Stimulated activated CD8-positive, alpha-beta memory T cell treated with anti-CD3 and anti-CD28 coated beads, Interleukin-2, amount 100 ng/mL, for 48 hours (primary cell): ENCODE data around the gene GLYATL3.

Experiments used
- DNase-seq, 2 donors: peaks; one replicate each; pipeline ENCODE4 v3.0.0-alpha.2; 2020; ENCODE audit warnings: low read depth in 2 of 2

The GLYATL3 gene

DNA sequence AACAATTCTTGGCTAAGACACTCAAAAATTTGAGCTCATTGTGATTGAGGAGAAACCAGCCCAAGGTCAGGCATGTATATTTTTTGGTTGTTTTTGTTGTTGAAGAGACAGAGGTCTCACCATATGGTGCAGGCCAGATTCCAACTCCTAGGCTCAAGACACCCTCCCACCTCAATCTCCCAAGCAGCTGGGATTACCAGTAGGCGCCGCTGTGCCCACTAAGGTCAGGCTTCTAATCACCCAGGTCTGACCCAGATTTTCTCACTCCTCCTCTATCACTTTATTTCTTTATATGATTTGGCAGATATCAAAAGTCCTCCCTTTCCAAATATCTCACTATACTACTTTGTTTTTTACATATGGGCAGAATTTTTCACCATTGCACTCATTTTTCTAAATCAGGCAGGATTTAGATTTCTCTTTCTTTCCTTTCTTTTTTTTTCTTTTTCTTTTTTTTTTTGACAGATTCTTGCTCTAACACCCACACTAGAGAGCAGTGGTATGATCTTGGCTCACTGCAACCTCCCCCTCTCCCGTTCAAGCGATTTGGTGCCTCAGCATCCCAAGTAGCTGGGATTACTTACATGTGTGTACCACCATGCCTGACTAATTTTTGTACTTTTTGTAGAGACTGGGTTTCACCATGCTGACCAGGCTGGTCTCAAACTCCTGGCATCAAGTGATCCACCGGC is 49.0 kb downstream of the GLYATL3 start:
- DNase-seq, result no peak

DNA sequence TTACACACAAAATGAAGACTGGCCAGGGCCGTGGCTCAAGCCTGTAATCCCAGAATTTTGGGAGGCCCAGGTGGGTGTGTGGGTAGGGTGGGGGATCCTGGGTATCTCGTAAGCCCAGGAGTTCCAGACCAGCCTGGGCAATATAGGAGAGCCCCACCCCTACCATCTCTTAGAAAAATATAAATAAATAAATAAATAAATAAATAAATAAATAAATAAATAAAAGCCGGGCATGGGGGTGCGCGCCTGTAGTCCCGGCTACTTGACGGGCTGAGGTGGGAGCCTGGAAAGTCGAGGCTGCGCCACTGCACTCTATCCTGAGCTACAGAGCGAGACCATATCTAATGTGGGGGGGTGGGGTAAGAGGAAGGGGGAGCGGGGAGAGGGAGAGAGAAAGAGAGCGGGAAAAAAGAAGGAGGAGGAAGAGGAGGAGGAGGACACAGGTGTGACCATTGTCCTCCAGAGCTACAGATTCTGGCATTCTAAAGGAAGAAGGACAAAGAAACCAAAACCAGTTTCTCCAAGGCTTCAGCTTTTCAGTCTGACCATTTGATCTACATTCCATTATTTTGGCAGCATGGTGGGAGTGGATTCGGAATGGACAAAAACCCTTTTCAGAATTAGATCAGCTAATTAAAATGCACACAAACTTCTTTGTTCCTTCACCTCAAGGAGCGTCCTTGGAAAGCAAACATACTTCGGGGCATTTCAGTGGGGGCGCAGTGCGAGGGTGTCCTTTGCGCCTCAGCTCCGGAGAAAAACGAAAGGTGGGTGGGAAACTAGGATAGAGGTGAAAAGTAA is 50.2 kb downstream of the GLYATL3 start:
- DNase-seq, result no peak

DNA sequence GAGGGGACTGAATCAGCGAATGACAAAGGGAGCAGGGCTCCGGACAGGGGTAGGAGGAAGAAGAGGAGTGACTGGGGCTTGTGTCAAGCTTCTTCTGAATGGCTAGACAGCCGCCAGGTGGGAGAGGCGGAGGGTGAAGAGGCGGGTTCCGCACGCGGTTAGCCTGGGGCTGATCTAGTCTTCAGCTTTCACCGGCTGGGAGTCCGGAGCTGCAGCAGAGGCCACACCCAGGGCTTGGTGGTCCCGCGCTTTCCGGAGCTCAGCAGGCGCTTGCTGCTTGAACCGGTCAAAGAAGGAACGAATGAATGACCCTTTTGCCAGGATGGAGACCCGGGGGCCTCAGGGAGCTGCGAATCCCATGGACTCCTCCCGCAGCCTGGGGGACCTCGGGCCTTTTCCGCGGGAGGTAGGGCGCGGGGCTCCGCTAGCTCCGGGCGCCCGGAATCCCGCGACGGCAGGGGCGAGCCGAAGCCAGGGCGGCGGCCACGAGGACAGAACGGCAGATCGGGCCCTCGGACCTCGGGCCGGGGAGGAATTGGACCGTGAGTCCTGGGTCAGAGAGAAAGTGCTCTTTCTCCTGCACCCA is 50.9 kb downstream of the GLYATL3 start, which contains the start of gene C6orf141:
Gene C6orf141, plus strand, starts transcription at position 177 of the 586 bp plus-strand sequence. Its CDS starts 125 bp downstream, at position 302.
- peak; percentile 15 to 17 for DNase-seq

DNA sequence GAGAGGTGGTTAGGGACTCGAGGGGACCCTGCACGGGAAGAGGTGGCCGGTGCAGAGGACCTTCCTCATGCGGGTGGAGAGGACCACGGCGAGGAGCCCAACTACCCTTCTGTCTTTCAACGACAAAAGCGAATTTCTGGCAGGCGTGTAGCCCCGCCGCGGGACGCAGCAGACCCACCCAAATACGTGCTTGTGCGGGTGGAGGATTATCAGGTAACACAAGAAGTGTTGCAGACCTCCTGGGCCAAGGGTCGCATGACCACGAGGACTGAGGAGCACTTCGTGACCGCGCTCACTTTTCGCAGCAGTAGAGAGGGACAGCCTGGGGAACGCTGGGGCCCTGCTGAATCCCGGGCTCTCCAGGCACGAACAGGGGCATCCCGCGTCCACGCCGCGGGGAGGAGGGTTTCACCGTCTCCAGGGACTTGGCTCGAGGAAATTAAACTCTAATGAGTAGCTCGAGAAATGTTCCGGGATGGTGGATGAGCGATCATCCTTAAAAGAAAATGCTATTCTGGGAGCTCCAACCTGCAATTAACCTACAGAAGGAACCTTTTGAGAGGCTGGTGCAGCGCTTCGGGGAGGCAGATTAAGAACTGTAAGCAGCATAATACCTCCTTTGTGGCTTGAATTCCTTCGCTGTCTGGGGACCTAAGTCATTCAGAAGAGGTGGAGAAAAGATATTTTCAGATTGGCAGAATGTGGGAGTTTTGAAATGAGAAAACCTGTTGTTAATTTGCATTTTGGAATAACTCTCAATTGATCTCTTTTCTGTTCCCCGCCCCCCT is 51.5 kb downstream of the GLYATL3 start:
- no peak for DNase-seq

DNA sequence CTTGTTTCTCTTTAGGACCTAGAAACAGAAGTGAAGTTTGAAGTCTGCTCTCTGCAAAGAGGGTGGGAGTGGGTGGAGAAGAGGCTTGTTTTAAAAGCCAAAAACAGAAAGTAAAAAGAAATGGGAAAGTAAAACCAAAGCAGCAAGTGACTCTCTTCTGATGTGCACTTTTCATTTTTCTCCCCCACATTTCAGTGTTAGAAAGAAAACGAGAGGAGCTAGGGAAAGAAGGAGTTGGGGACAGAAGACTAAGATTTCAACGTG is 52.1 kb downstream of the GLYATL3 start:
- DNase-seq, result no peak

DNA sequence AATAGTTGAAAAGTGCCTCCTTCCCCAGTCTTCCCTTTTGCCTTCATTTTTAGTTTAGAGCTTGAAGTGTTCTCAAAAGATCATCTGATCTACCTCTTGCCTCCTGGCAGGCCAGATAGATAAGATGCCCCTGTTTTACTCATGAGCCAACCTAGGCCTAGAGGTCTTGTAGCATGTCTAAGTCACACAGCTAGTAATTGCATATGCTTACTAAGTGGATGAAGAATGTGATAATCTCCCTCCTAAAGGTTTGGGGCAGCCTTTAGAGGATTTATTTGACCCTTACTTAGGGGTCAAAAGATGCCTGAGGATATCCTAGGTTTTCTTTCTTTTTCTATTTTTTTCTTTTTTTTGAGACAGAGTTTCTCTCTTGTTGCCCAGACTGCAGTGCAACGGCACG is 52.9 kb downstream of the GLYATL3 start:
- no peak for DNase-seq

DNA sequence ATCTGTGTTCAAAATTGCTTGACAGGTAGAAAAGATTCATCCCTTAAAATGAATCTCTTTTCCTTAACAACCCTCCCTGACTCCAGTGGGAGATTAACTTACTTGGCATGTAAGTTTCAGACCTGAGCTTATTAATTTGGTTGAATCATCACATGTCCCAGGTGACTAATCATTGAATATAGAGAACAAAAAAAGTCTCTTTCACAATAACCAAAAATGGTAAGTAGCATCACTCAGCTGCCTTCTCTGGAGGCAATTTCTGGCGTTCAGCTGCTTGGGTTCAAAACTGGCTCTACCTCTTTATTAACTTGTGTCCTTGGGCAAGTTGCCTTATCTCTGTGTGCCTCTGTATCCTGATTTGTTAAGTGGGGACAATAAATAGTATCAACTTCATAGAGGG is 53.7 kb downstream of the GLYATL3 start:
- DNase-seq, result no peak

DNA sequence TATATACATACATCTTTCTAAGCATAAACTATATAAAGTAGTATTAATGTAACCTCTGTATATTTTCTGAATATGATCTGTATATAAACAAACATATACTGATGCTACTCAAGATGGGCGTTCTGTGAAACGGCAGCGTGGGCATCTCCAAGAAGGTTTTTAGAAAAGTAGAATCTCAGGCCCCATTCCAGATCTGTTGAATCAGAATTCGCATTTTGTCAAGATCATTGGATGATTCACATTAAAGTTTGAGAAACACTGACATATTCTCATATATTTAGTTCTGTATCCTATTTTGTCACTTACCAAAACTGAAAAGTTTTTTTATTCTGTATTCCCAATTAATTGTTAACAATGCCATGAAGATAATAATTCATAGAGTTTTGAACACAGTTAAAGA is 56.2 kb downstream of the GLYATL3 start:
- no peak for DNase-seq

DNA sequence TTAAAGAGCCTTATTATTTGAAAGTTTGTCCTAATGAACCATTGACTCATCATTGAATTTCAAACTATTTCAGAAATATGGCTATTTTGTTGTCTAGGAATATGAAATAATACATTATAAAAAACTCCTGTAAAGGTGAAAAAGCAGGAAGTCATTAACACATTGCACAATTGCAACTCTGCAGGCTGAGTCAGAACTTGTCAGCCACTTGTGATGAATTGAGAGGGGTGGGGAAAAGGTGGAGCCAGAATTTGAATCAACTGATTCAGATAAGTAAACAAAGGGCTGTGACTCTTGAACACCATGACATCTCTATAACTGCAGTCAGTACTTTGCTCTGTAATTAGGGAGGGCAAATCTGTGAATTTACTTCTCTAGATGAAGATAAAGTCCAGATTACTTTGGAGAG is 56.7 kb downstream of the GLYATL3 start:
- no peak for DNase-seq

DNA sequence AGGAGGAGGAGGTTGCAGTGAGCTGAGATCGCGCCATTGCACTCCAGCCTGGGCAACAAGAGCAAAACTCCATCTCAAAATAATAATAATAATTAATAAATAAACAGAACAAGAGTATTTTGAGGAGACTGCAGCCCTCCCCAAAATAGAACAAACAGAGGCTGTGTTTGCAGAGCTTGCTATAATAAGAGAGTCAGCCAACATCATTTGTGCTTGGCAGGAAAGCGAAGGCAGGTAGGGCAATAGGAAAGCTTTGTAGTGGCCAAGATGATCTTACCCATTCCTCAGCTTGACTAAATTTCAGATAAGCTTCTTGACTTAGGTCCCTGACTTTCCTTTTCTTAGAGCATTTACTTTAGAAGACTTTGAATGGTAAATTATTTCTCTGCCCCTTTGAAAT is 57.5 kb downstream of the GLYATL3 start:
- no peak for DNase-seq

DNA sequence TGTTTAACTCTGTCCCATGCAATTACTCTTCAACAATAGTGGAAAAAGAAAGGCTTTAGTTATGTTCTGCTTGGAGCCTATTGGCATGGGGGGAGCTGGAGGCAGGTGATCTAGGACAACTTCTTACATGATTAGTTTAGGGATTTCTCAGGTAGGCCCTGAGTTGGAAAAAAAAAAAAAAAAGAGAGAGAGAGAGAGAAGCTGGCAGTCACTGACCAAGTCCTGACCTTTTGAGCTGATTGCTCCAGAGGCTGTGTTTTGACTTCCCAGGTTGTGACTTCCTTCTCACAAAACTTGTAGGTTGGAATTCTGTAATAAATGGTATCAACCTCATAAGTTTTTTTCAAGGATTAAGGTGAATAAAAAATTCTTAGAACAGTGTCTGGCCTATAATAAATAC is 58.5 kb downstream of the GLYATL3 start:
- DNase-seq, result no peak

DNA sequence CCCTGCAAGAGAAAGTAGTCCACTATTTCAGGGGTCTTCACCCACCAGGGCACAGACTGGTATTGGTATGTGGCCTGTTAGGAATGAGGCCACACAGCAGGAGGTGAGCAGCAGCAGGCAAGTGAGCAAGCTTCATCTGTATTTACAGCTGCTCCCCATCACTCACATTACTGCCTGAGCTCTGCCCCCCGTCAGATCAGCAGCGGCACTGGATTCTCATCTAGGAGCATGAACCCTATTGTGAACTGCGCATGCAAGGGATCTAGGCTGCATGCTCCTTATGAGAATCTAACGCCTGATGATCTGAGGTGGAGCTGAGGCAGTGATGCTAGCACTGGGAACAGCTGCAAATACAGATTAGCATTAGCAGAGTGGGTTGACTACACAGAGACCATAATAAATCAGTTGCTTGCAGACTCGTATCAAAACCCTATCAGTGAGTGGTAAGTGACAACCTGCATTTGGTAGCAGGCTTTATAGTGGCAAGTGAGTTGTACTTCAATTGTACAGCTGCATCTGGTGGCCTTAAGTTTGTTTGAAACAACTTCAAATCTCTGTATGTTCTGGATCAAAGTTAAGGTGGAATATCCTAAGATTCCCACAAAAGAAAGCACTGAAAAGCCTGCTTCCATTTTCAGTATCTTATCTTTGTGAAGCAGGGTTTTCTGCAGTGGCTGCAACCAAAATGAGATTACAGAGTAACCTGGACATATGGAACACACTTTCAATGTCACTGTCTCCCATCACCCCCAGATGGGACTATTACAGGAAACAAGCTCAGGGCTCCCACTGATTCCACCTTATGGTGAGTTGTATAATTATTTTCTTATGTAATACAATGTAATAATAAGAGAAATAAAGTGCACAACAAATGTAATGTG is 63.5 kb downstream of the GLYATL3 start:
- DNase-seq, result no peak

DNA sequence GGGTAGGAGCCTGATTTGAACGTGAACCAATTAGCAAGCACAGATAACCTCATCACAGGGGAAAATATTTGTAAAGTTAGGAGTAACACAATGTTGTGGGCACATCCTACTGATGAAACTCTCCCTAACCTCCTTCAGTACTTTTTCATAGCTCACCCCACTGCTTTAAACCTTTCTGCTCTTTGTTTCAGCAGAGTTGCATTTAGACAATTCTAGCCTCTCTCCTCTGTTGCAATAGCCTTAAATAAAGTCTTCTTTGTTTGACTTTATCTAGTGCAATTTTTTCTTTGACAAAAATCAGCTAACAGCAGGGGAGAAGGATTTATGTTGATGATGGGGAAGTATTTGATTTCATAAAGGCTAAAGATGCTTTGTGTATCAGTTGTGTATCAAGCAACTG is 64.8 kb downstream of the GLYATL3 start:
- DNase-seq, result no peak

DNA sequence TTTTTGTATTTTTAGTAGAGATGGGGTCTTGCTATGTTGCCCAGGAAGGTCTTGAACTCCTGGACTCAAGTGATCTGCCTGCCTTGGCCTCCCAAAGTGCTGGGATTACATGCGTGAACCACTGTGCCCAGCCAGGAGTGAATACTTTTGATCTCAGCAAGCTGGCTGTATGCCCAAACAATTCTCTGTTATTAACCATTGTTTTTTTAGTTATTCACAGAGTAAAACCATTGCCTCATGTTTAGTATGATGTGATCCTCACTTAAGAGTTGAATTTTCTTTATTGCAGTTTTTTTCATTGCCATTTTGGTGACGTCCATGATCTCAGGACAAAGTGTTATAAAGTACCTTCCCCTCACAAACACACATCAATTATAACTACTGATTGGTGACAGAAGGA is 65.5 kb downstream of the GLYATL3 start:
- no peak for DNase-seq

DNA sequence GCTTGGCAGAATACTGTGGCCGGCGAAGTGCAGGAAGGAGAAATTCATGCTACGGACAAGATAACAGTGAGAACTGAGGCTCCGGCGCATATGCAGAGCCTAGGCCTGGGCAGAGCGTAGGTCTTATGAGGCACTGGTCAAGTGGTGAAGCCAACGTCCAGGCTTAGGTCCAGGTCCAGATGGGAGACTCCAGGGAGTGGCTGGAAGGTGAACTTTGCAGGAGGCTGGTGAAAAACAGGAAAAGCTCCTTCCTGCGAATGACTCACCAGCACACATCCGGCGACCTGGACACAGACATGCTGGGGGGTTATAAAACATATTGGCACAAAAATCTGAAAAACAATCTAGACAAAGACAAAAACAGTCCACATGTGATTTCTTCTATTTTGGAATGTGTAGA is 66.1 kb downstream of the GLYATL3 start:
- DNase-seq, result no peak

DNA sequence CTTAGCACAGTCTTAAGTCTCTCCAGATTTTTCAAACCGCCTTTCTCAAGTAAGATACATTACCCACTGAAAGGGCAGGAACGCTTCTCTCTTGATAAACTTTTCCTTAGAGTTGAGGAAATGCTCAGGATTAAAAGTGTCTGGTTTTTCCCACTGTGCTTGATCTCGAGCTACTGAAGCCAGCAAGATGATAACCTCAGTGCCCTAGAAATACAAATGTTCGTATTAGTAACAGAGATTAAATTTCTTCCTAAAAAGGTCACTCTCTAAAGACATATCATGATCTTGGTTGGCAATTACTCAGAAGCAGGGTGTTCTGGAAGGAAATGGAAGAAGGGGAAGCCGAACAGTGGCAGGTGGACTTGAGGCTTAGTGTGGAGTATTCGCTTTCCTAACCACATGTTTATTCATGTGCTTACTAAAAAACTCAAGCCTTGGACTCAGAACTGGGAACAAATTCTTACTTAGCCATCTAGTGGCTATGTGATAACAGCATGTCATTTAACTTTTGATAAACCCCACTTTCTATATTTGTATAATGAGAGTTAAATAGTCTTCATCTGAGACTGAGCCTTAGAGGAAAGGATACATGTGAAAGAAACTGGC is 70.9 kb downstream of the GLYATL3 start:
- DNase-seq, result no peak

DNA sequence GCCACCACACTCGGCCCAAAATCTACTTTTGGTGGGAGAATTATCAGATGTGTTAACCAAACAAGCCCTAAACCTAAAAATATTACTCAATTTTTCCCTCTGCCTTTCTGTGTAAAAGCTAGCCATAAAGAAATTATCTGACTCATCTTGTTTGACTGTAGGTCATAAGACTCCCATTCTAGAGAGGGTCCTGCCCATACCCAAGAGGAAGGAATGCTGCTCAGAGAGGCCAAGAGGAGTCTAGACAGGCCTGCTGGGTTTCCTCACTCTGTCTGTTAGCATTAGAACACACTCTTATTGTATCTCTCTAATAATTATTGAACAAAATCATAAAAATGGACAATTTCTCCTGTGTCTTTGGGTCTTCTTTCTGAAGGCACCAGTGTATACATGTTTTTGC is 76.9 kb downstream of the GLYATL3 start:
- no peak for DNase-seq
